Occipital lobe (tissue), 2 donors: ENCODE results near the gene RIN3. TPM values are rescaled to one million over a fixed set of nuclear protein-coding genes. Genes with fewer than 3 reads are reported as not detected.

Source experiments
- DNase-seq: peaks from one replicate; lab custom pipeline; 2025; lab: John Stamatoyannopoulos, UW
- total RNA-seq: library from RNA; depleted of rRNA; stranded (reverse); fragments of >200 nt; gene quantifications from one replicate; pipeline ENCODE4 v1.2.3, GENCODE V29; 2014

Gene RIN3
- total RNA-seq, 1 donor from 2014 or later = 1.4 TPM

DNA sequence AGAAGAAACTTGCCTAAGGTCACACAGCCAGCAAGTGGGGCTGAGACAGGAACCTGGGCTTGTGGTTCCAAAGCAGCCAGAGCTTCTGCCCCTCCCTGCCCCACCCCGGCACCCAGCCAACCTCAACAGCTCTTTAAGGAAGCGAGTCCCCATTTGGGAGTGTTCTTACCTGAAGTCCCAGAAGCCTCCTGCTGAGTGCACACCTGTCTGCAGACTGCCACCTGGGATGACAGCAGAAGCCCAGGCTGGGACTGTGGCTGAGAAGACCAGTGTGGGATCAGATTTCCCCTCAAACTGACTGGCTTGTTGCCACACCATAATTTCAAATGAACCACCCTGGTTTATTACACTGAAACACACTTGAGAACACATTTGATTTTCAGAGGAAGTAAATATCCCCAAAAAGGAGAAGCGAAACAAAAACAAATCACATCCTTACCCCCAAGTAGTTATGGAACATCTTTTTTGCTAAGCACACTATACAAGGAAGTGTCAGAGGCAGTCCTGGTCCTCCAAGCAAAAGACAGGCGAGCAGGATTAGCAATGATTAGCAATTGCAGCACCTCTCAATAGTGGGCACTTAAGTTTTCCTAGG, 6.3 kb upstream of the RIN3 start:
- DNase-seq = no peak

DNA sequence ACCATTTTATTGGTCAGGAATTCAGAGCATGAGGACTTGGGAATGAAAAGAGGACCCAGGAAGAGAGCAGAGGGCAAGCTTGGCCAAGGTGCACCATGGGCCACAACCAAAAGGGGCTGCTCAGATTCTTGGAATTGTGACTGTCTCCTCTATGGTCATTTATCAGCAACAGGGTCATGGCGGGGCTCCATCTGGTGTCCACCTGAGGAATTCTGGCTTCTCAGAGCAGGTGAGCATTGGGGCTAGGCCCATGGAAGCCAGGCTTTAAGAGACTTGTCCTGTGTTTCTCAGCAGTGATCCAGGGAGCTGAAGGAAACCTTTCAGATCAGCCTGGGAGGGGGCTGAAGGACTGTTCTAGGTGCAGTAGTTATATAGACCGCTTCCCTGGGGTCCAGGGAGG, 2.6 kb upstream of the RIN3 start:
- no peak for DNase-seq

DNA sequence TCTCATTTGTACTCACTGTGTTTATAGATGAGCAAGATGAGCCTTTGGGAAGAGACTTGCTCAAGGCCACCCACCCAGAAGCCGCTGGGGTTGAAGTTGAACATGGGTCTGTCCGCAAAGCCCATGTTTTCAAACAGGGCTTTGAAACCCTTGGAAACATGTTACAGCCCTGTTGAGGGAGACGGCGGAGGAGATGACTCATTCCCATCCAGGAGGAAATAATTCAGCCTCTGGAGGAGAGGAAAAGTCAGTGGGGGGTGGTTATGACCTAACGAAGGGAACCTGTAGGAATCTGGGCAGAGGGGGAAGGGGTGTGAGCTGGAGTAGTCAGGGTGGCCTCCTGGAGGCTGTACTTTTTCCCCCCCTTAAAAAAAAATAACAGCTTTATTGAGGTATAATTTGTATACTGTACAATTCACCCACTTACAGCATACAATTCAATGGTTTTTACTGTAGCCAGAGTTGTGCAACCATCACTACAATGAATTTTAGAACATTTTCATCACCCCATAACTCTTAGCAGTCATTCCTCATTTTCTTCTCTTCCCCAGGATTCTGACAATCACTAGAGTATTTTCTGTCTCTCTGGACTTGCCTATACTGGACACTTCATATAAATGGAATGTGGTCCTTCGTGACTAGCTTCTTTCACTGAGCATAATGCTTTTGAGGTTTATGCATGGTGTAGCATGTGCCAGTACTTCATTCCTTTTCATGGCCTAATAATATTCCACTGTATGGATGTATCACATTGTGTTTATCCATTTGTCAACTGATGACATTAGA, 1.9 kb upstream of the RIN3 start:
- no peak for DNase-seq

DNA sequence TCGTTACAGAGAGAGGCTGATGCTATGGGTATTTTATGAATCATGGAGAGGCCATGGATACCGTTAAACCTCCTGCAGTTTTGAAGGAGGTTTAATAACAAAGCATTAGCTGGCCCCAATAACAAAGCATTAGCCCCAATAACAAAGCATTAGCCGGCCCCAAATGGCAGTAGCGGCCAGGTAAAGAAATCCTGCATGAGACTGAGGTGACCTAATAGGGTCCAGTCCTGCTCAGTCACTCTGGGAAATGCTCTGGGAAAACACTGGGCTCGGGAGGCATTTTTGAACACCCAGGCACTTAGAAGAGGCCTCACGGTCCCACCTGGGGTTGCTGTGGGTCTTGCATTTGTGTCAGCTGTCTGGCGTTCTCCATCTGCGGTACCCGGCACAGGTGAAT, 776 bp upstream of the RIN3 start:
- no peak for DNase-seq

DNA sequence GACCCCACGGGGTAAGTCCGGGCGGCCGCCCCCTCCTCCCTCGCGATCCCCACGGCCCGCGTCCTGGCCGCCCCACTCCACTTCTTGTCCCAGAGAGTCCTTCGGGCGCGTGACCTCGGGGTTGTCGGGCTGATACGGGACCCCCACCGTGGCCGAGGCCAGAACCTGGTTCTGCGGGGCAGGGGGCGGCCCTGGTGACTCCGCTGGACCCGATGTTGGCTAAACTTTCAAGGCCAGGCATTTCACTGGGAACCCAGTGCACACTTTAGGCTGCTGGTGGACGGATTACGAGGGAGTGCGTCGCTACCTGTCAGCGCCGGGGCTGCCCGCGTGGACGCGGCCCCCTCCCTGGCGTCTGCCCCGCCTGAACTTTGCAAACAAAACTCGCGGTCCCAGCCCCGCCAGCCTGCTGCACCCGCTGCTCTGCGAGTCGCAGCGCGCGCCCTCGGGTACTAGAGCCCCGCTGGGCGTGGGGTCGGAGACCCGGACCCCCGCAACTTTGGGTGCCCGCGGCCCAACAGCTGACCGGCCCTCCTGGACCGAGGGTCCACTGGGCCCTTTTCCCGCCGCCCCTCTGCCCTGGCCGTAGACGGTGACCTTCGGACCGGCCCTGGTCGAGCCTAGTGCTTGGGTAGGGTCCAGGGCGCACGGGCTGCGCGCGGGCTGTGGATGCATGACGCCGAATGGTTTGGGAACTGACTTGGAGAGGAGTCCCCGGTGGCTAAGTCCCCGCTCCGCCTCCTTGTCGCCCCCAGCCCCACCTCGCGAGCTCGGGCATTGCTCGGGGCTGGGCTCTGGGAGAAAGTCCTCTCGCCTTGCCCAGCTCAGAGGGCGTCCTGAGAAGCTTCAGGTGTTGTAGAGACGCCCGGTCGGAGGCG, 624 bp downstream of the RIN3 start:
- DNase-seq = no peak

DNA sequence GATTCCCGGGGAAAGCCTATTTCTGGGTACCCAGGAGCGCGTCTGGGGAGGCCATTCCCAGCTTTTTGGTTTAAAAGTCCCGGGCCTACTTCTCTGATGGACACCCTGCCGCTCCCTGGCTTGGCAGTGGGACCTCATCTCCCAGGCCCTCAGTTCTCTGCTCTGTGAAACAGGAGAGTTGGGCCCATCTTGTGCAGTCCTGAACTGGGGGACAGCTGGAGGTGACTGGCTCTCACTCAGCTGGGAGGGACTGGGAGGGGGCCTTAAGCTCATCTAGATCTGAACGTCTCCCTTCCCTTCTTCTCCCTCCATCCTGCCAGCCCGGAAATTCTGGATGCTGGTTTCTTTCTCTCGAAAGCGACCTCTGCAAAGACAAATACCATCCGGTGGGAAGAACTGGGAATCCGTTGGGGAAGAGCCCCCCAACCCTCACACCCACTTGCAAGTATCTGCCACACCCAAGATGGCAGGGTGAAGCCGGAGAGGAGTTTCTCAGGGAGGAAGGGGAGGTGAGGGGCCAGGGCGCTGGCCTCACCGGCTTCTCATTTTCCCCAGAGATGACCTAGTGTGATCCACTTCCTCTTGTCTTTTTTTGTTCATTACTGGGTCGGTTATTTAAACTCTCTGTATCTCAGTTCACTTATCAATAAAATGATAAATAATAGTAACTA, 1.4 kb downstream of the RIN3 start:
- no peak for DNase-seq

DNA sequence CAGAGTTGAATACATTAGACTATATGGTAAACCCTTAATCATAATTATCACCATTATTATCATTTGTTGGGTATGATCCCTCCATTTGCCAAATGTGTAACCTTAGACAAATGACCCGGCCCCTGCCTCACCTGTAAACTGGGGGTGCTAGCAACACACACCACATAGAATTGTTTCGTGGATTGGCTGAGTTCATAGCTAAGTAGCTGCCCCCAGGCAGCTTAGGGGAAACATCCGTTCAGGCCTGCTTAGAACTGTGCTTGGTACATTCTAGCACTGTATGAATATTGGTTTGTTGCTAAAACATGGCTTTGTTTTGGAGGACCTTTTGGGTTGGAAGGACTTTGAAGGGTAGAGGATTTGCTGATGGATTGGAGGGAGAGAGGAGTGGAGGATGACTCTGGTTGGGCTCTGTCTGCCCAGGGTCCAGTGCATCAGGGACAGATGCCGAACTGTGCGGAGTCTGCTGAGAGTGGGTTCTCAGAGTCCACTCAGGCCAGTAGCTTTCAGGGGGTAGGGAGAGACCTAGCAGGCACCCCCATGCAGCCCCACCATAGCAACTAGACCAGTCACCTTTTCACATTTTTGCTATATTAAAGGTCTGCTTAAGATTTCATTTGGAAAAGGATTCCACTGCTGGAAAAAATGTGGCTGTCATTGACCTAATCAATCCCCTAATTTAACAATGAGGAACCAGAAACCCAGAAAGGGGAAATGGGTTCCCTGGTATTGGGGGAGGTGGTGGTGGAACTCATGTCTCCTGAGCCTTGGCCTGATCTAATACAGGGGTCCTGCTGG, 2.2 kb downstream of the RIN3 start:
- DNase-seq = no peak

DNA sequence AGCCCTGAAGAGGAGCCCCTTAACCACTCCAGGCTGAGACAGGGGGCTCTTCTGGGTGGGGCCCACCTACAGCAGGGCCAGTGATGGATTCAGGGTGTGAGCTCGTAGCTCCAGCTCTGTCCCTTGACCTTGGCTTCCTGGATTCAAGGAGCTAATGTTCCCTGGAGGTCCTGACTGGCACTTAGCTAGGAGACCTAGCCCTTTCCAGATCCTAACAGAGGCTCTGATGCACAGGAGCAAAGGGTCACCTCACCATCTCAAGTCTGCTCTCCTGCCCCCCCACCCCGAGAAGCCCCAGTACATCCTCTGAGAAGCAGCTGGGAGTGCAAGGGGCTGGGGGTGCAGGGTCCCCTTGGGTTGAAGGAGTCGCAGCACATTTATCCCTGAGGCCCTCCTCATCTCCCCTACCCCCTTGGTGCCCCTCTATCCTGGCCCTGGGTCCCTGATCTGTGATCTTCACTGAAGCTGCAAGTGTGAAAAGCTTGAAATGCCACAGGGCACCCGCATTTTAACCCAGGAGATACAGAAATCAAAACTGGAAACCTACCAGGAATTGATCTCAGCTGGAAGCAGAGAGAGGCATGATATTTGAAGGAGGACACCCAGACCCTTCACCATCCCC, 2.9 kb downstream of the RIN3 start:
- DNase-seq = no peak

DNA sequence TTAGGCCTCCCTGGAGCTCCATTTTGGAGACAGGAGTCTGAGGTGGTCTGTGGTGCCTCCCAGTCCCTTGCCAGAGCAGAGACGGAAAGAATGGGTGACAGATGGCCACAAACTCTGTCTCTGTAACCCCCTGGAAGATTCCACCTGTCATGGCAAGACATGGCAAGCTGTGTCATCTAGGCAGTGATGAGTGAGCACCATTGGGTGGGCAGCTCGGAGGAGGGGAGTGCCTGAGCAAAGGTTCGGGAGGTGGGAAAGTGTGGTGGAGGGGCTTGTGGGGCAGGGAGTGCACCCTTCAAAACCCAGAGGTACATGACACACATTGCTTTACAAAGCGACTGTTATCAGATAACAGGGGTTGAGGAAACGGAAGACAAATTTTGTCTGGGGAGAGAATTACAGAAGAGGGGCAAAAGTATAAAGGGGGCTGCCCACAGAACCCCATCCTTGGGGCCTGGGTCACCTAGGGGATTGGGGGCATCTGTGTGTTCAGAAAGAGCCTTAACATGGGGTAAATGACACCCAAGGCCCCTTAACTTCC, 3.5 kb downstream of the RIN3 start:
- DNase-seq = no peak

DNA sequence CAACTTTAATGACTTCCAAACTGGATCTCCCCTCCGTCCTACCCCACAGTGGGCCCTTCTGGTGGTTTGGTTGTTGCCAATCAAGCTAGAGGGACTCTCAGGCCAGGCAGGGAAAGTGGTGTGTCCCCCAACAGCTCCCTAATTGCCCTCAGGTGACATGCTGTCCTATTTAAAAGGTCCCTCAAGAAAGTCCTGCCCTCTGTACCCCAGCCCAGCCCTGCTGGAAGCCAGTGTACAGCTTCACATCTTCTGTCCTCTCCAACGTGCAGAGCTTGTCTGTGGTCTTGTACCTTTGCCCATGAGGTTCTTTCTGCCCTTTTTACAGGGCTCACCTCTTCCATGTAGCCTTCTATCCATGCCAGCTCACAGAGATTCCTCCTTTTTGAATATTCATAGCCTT, 4.2 kb downstream of the RIN3 start:
- DNase-seq = no peak

DNA sequence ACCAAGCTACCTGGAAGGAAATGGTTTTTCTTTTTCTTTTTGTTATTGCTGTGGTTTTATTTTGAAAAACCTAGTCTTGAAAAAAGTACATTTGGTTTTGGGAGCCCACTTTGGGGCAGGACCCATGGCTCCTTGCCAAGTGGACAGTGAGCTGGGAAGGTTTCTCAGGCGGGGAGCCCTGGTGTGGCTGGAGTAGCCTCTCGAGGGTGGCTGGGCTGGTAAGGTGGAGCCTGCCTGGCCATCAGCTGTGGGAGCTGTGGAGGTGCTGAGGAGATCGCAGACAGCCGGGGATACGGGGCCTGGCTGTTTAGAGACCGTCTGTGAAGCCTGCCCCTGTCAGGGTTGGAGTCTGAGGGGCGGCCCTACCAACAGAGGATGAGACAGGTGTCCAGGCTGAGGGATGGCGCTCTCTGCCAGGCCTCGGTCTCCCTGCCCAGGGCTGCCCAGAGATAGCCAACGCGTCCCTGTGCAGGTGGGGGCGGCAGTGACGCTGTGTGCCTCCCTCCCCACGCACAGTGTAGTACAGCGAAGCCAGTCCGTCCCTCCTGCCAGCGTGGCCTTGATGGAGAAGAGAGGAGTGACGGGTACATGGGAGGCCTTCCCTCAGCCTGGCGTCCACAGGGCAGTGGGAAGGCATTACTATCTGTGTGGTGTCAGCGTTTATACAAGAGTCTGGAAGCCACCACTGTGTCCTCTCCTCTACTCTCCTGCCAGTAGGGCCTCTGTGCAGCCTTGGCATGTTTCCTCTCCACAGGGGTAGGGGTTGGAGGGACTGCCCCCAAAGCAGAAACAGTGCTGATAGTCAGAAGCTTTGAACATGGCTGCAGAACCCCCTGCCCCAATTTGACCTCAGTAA, 5.9 kb downstream of the RIN3 start:
- DNase-seq = no peak

DNA sequence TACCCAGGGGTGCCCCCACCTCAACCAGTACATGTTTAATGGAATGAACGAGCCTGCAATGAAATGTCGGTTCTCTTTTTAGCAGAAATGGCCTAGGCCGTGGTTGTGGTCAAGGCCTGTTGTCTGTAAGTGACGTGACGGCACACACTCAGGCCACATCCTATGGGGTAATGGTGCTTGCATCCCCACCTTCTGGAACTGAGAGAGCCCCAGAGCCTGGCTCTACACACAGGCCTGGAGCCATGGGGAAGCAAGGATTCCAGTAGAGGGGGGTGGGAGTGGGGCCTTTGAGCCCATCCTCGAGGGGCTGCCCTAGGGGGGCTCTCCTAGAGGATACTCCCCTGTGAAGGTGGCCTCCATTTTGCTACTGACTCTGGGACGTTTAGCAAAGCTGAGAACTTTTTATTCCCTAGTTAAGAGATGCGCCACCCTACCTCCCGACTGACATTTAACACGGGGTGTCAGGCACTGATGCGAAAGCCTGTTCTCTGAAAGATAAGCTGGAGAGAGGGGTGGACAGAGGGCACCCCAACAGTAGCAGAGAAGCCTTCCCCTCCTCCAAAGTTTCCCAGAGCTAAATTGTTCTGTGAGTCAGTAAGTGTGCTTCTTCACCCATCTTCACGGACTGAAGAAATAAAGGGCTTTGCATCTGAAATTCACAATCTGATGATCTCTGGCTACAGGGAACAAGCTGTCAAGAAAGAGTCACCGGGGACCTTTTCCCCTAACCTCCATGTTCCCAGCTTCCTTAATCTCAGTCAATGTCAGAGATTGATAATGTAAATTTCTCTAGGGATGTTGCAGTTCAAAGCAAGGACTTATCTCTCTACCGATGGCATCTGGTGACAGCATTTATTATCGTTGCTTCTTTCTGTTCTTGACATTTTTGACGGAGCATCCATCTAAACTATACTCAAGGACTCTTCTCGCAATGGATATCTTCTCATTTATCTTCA, 6.8 kb downstream of the RIN3 start:
- no peak for DNase-seq

DNA sequence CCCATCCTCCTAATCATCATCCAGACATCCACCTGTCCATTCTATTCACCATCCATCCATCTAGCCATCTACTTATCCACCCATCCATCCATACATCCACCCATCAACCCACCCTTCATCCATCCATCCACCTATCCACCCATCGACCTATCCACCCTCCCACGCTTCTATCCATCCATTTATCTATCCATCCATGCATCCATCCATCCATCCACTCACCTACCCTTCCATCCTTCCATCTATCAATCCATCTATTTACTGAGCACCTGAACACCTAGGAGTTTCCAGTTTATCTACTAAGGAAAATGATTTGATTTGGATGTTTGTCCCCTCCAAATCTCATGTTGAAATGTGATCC, 7.5 kb downstream of the RIN3 start:
- no peak for DNase-seq

DNA sequence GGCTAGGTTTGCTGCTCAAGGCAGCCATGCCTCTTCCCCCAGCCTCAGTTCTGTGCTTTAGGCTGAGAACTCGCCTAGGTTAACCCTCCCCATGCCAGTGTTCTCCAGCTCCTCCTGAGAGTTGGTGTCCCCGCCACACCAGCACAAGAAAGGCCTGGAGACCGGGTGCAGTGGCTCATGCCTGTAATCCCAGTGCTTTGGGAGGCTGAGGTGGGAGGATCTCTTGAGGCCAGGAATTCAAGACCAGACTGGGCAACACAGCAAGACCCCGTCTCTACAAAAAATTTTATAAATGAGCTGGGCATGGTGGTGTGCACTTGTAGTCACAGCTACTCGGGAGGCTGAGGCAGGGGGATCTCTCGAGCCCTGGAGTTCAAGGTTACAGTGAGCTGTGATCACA, 10.2 kb downstream of the RIN3 start:
- DNase-seq = no peak

DNA sequence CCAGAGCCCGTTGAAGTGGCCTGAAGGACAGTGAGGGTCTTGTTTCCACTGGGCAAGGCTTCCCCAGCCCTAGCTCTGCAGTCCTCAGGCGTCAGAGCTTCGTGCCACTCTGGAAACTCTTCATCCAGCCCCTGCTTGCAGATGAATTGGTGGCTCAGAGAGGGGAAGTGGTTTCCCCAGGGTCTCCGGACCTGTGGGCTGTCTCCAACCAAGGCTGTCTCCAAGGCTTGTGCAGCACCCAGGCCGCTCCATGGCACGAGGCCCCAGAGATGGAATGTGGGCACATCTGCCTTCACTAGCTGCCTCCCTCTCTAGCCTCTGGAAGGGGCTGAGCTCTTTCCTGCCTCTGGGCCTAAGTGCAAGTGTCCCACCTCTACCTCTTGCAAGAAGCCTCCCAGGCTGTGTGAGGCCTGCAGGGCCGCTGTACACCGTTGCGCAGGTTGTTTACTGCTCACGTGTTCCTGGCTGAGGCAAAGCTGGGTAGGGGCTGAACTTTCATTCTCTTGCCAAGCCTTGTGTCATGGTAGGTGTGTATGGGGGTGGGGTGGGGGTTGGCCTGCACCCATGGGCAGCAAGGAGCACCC, 11.1 kb downstream of the RIN3 start:
- no peak for DNase-seq

DNA sequence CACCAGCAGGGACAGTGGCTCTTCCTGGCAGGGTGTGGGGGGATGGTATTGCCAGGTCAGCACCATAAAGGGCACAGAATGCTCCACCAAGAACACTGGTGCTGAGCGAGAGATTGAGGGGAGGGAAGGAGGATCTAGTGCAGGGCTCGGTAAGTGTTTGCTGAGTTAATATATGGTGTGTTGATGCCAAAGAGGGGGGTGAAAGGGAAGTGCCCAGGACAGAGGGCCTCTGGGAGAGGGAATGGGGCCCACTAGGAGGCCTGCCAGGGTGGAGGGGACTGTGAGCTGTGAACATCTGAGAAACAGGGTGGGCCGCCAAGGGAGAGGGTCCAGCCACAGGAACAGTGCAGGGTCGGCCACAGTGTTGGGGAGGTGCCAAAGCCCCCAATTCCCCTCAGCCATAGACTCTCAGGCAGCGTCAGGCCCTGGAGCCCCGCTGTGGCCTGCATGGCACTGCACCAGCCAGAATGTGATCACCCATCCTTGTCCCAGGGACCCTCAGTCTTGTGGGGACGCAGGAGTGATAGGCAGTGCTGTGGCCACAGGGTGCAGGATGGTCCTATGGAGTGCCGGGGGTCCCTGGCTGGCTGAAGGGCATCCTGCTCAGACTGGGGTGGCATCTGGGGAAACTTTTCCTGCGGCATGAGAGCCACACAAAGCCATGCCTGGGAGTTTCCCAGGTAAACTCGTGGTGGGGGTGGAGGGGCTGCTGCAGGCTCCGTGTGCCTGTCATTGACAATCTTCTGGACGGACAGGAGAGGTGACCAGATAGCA, 11.9 kb downstream of the RIN3 start:
- DNase-seq = no peak

DNA sequence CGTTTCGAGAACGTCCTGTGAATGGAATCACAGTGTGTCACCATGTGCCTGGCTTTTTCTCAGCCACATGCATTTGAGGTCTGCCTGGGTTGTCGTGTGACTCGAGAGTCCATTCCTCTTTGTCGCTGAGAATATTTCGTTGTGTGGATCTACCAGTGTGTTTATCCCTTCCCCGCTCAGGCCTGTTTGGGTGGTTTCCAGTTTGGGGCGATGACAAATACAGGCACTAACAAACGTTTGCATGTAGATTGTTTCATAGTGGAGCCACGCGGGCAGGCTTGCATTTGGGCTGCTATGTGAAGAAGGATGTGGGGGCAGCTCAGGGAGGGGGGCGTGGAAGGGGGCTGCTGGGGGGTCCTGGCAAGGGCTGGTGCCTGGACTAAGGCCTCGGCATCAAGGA, 14.1 kb downstream of the RIN3 start:
- DNase-seq = no peak
